ENCODE results near the gene MYO5B.
"Not testable (repeated sequence)": the region's sequence is repeated elsewhere in the genome, so short reads cannot be mapped to it uniquely, and the experiment has no call there.

The MYO5B gene

GRCh38 chr18:49846718-49847470 is 348.1 kb downstream of the MYO5B start:
- DNase-seq, result no peak

GRCh38 chr18:49846361-49846662 is 348.6 kb downstream of the MYO5B start:
- DNase-seq, result no peak

DNA sequence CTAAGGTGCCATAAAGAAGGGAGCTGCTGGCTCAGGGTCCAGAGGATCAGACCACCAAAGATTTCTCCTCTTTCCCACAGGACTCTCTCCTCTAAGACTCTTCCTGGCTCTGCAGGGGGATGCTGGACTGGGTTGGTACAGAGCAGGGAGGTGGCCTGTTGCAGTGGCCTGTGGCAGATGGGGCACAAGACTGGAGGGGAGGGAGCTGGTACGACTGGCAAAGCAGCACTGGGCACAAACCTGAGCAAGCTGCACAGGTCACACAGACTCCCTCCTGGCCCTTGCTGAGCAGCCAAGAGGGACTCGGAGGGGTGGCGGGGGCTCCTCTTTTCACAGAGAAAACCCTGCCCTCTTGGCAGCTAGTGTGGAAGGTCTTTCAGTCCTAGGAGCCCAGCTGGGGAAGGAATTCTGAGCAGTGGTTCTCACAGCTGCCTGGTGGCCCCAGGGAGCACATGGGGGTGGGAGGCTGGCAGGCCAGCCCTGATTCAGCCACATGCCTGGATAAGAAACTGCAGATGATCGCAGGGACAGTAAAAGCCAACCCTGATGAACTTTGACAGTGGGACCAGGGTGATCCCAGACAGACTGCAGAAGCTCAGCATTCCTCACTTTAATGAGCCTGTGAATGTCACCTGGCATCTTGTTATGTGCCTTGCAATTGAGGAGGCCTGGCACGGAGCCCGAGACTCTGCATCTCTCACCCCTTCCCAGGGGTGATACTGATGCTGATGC is 349.2 kb downstream of the MYO5B start:
- no peak for DNase-seq

GRCh38 chr18:49844903-49845302 is 350.0 kb downstream of the MYO5B start:
- DNase-seq, result no peak

- DNase-seq, result no peak
Observed at GRCh38 chr18:49843778-49844625, 350.9 kb downstream of the MYO5B start.

- DNase-seq, result no peak
Observed at GRCh38 chr18:49843131-49843530, 351.8 kb downstream of the MYO5B start.

DNA sequence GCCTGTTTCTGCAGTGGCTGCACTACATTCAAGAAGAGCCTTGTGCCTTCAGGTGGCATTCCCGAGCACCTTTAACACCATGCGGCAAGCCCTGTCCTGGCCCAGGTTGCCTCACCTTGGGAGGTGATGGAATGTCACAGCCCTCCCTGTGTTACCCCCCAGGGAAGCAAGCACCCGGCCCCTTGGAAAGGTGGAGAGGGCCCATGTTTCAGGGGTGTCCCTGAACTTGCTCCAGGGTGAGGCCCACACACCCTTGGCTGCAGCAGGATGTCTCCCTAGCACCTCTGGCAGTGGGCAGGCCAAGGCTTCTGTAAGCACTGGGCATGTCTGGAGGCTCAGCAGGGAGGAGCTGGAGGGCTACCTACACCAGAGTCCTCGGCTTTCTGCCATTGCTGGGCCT is 352.3 kb downstream of the MYO5B start:
- no peak for DNase-seq

DNA sequence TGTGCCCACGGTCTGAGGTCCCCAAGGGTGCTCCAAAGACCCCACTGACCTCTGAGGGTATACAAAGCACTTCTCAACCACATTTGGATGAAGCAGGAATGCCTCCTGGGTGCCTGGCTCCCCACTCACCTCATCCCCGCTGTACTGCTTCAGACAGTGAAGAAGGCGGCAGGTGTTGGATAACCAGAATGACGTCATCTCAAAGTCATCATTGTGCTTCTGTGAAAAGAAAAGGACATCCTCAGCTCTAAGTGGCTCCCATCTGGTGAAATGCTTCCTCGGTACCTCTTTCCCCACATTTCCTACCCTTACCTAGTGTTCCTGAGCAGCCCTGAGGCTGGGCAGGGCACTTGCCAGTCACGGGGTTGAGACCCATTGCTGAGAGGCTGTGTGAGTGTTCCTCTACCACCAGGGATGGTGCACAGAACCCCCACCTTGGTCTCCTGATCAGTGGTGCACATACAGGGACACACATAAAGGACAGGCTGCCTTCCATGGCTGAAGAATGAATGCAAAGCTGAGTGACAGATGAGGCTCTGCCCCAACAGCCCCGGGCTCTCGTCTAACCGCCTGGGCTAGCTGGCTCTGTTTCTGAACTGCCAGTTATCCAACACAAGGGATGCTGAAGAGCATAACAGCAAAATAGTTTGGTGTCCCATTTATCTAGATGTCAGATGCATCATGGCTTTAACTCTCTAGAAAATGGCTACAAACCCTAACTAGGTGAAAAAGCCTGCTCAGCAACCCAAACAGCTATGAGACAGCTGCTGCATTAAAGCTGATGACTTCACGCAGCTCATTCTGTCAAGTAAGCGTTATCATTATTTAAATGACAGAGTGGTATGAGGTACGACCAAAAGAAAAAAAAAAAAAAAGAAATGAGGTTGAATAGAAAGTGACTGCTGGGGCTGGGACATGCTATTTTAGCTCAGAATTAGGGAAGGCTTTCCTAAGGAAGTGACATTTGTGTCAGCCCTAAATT is 353.4 kb downstream of the MYO5B start:
- peak; percentile 3 for DNase-seq

DNA sequence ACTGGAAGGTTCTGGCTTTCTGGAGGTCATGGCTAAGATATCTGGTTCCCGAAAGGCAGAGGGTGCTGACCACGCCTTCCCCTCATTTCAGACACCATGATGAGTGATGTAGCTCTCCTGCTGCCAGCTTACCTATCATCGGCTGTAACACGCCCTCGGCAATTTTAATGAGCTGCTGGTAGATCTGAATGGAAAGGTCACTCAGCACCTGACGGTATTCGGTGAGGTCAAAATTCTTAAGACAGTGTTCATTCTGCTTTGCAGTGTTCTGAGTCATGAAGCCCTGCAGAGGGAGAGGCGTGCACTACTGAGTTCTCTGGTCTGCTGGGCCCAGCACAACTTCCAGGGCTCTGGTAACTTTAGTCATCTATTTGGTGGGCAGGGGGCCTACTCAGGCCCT is 355.9 kb downstream of the MYO5B start:
- no peak for DNase-seq

- no peak for DNase-seq
Observed at GRCh38 chr18:49838381-49838780, 356.6 kb downstream of the MYO5B start.

DNA sequence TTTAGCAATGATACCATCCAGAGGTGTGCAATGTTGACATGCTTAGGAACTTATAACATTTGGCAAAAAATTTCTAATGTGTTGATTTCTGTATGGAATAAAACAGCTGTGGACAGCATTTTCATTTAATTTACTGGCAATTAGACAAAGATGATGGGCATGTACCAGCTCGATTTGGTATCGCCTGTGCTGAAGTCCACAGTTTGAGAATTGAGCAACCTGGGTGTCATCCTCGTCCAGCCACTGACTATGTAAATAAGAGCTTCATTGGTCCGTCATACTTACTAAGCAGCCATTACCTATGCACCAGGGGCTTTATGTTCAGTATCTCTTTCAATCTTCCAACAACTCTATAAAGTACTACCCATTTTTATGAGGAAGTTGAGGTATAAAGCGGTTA is 357.1 kb downstream of the MYO5B start:
- DNase-seq, result no peak

DNA sequence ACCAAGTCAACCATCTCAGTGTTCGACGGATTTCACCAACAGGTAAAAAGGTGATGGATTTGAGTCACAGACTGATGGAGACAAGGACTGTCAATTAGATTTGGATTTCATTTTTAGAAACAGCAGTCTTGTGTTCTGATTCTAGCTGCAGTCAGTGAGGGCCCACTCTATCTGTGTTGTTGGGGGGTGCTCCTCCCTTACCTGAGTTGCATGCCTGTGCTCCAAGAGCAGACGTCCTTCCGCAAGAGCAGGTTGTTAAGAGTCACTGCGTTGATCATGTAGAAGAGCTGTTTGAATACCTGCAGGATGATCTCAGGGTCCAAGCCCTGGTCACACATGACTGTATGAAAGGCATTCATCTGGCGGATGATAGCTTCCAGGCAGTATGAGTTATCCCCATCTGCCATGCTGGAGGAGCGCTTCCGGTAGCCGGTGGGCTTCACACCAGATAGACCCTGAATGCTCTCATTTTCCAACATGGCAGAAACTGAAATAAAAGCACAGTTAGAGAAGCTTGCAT is 357.6 kb downstream of the MYO5B start:
- DNase-seq, result not testable (repeated sequence)

DNA sequence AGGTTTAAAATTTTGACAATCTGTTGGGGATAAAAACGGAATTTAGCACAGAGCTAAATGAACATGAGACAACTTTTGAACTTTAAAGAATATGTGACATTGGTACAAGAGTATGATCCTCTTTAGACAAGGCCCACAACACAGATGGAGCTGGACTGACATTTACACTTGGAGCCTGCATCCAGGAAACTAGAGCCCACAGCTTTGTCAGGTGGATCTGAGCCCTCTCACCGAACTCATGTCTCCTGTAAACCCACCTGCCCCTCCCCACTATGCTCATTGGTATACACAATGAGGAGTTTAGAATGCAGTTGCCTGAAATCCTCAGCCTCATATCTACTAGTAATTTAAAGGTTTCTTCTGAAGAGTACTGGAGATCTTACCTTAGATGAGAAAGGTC is 359.5 kb downstream of the MYO5B start:
- no peak for DNase-seq

DNA sequence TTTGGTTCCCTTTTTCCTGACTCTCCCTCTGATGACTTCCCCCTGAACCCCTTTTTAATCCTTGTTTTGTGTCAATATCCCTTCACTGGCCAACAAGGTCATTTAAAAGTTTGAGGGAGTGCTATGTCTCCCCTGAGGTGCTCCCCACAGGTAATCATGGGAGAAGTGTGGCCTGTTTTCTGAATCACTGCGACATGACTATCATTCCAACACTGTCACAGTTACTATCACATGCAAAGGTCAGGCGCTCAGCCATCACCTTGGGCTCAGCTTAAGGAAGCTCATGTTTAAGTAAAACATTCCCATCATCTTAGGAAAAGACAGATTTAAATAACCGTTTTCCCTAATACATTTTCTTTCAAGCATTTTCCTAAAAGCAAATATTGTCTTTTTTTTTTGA is 360.7 kb downstream of the MYO5B start:
- DNase-seq, result no peak

DNA sequence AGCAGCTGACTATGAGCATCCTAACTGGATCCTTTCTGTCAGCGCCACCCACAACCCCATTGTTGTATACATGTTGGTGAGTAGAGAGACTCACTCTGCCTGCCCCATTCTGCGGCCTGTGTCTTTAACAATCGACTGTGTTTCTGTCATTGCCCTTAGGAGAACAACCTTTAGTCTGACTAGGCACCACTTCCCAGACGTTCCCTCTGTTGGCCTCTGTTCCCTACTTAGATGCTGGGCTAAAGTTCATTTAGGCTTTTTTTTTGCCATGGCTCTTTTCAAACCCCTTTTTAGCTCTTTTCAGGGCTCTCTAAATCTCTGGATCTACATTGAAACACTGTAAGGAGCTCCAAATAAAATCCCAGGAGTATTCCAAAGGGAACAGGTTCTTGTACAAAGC is 361.1 kb downstream of the MYO5B start:
- DNase-seq, result no peak

GRCh38 chr18:49832221-49832647 is 362.7 kb downstream of the MYO5B start:
- DNase-seq, result no peak

- no peak for DNase-seq
Observed at GRCh38 chr18:49827996-49828395, 367.0 kb downstream of the MYO5B start.

DNA sequence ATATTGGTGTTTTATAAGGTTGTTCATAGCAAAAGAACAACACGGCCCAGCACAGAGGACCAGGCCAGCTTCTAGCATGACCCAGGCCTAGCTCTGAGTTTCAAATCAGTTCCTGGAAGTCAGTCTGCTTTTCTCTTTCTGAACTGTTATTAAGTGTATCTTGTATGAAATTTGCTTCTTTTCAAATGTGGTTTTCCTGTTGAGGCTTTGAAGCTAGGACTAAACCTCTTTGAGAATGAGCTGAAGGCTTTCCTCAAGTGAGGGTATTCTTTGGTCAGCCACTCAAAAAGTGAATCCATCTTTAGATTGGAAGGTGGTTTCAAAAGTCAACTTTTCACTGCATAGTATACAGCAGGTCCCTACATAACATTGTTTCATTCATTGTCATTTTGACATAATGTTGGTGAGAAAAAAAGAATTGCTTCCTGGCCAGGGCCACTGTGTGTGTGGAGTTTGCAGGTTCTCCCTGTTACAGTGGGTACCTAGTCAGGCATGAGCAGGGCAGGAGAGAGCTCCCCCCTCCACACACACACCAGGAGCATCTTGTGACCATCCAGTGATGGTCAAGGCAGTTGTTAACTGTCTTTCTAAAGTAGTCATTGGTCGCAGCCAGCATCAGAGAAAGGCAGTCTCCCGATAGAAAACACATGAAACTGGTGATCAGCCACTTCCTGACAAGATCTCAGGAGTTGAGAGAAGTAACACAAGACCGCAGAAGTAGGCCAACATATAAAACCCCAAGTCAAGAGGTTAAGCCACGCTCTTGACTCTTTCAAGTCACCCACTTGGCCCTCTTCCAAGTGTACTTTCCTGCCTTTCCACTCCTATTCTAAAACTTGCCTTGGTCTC is 374.9 kb downstream of the MYO5B start:
- DNase-seq, result no peak

DNA sequence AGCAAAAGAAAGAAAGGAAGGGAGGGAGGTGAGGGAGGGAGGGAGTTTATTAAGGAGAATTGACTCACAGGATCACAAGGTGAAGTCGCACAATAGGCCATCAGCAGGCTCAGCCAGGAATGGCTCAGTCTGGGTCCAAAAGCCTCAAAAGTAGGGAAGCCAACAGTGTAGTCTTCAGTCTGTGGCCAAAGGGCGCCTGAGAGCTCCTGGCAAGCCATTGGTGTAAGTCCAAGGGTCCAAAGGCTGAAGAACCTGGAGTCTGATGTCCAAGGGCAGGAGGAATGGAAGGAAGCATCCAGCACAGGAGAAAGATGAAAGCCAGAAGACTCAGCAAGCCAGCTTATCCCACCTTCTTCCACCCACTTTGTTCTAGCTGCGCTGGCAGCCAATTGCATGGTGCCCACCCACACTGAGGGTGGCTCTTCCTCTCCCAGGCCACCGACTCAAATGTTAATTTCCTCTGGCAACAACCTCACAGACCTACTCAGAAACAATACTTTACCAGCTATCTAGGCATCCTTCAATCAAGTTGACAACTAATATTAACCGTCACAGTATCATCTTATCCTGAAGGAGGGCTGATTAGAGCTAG is 375.8 kb downstream of the MYO5B start:
- no peak for DNase-seq

GRCh38 chr18:49817947-49818346 is 377.0 kb downstream of the MYO5B start:
- no peak for DNase-seq

GRCh38 chr18:49815927-49816326 is 379.0 kb downstream of the MYO5B start:
- no peak for DNase-seq

Measured in NCI-H1436 (cell line).